A172 (cell line): ENCODE measurements around the gene ABCB8. TPM values are rescaled to one million over a fixed set of nuclear protein-coding genes. Genes with fewer than 3 reads are reported as not detected.
A peak's percentile ranks its signal among the peaks of the same experiment; 100 is the strongest.

Experiments
- DNase-seq: peaks from one replicate; pipeline ENCODE4 v3.0.0-alpha.2; 2015; ENCODE audit warnings: low spot score
- total RNA-seq: library from RNA; depleted of rRNA; stranded (reverse); fragments of >200 nt; shearing (Covaris generic); gene quantifications from 2 replicates; pipeline ENCODE4 v1.2.3, GENCODE V29; 2014; rRNA removed

ABCB8 gene
- total RNA-seq, 1 experiment from 2014 or later, result 40.2 TPM

DNA sequence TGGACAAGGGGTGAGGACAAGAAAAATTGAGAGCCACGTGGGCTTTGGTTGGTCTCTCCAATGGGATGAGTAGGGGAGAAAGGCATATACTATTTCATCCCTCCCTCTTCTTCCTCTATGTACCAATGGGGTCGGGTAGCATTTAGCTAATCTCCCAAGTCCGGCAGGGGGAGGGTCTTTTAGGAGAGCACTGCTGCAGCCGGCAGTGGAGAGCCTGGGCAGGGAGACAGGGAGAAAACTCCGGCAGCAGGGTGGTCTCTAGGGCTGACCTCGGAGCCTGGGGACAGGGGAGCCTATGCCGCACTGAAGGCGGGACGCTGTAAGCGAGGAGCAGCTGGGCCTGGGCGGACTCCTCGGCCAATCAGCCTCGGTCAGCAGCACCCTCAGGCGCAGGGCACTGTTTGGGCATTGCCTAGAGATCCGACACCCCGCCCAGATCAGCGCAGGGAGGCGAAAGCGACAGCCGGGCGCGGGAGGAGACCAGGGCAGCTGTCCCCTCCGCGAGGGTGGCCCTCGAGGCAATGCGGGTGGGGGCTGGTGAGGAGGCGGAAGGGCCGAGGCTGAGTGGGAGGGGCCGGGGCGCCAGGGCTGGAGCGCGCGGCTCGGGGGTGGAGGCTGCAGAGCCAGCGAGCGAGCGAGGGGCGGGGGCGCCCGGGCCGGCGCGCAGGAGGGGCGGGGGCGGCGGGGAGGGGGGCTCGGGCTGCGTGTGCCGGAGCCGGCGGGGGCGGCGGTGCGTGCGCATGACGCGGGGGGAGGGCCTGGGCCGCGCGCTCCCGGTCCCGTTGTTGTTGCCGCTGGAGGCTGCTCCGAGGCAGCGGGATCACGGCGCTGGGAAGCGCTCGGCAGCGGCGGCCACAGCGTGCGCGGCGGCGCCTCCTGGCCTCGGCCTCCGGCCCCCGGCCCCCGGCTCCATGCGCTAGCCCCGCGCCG is 57.7 kb downstream of the ABCB8 start, which contains the start of gene AGAP3:
Gene AGAP3 (plus strand): TSS at position 785 of the 930 bp plus-strand sequence. CDS start 267 bp downstream, outside the sequence.
- peak; percentile 59 for DNase-seq

- no peak for DNase-seq
Measured at GRCh38 chr7:151086802-151087244, 58.6 kb downstream of the ABCB8 start.

GRCh38 chr7:151087245-151088018 is 59.2 kb downstream of the ABCB8 start:
- DNase-seq, result no peak

- DNase-seq, result no peak
Measured at GRCh38 chr7:151088019-151088855, 60.0 kb downstream of the ABCB8 start.

- peak; percentile 57 for DNase-seq
Measured at GRCh38 chr7:151088856-151089699, 60.8 kb downstream of the ABCB8 start.

- DNase-seq, result no peak
Measured at GRCh38 chr7:151089893-151090730, 61.9 kb downstream of the ABCB8 start.

- DNase-seq, result no peak
Measured at GRCh38 chr7:151091003-151091402, 62.8 kb downstream of the ABCB8 start.

- DNase-seq, result no peak
Measured at GRCh38 chr7:151091431-151091830, 63.2 kb downstream of the ABCB8 start.

DNA sequence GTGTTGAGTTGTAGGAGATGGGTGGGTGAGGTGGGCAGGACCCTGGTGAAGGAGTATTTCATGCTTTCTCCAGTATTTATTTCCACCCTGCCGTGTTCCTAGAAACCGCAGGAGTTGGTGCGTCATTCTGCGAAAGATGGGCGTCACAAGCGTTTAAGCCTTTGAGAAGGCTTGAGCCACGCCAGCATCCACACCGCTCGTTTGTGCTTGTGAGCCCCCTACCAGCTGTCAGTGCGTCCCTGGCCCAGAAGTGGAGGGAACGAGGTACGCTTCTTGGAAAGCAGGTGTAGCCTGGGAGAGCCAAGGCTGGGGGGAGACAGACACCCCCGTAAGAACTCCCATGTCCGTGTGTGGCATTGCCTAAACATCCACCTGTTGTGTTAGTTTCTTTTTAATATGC is 63.7 kb downstream of the ABCB8 start:
- no peak for DNase-seq

DNA sequence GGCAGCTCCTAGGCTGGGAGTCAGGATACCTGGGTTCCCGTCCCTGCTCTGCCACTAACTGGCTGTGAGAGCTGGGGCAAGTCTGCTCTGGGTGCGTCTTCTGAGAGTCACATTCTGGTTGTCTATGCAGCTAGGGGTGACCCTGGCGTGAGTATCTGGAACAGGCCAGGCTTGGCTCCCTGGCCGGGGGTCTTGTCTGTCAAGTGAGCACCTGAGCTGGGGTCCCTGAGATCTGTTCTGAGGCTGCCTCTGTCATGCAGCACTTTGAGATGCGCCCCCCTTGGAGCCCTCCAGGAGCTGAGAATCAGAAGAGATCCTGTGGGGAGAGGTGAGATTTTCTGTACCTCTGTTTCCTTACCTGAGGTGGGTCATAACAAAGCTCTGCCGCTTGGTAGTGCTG is 65.5 kb downstream of the ABCB8 start:
- DNase-seq, result no peak

GRCh38 chr7:151094675-151095074 is 66.4 kb downstream of the ABCB8 start:
- DNase-seq, result no peak

DNA sequence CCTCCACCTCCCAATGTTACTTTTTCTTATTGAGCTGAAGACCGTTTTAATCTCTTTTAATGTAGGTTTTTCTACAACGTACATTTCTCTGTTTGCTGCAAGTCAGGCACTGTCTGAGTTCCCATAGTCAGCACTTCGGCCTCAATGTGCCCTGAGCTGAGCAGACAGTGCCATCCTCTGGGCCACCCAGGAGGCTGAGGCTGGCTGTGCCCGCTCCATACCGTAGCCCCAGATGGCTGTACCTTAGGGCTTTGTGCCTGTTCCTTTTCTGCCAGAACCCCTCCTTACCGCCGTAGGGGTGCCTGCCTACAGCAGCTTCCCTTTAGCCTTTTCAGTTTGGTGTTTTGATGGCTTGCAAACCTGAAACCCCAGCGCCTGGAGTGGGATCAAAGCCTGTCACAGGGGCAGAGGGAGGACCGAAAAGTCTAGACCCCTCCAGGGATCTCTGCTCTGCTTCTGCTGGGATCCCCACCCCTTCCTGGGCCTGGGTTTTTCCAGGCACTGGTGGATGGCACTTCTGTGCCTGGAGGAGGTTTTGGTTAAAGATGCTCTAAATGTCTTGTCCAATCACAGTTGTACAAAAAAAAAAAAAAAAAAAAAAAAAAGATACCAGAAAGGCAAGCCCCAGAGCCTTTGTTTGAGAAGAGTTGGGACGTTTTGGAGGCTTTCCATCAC is 67.0 kb downstream of the ABCB8 start:
- no peak for DNase-seq

DNA sequence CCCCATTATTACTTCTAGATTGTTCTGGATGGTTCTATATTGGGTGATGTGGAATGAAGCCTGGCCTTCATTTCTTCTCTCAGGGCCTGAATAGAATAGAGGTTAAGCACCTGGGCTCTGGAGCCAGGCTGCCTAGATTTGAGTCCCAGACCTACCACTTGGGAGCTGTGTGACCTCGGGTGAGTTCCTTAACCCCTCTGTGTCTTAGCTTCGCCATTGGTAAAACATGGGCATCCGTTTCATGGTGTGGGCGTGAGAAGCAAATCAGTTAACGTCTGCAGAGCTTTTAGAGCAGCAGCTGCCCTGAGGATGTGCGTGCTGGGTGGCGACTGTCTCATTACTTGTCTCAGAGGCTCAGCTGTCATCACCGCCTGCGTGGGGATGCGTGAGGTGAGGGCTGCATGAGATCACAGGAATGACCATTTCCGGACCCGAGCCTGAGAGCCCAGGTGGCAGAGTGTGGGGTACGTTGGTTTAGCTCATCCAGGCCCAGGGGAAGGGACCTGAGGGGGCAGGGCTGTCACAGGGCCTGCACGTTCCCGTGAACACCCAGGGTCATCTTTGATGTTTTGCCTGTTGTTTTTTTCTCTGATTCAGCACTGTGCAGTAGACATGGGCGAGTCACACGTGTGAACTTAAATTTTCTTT is 67.7 kb downstream of the ABCB8 start:
- no peak for DNase-seq

Other genes with a start within 250 kb of the ABCB8 start
- not detected in 2 replicates for gene TMEM176B, start 228.1 kb upstream of the ABCB8 start, total RNA-seq
- not detected in 2 replicates for gene TMEM176A, start 227.7 kb upstream of the ABCB8 start, total RNA-seq
- gene AOC1, start 175.9 kb upstream of the ABCB8 start, total RNA-seq, result not detected in 2 replicates
- gene KCNH2, start 50.1 kb upstream of the ABCB8 start, total RNA-seq, result 1.7 and 3.5 TPM in 2 replicates
- gene NOS3, start 37.4 kb upstream of the ABCB8 start, total RNA-seq, result 0.74 and 2.5 TPM in 2 replicates
- not detected in 2 replicates for gene ATG9B, start 4.0 kb upstream of the ABCB8 start, total RNA-seq
- gene ASIC3, start 20.1 kb downstream of the ABCB8 start, total RNA-seq, result 0.31 and 0.53 TPM in 2 replicates
- 57.0 and 58.7 TPM in 2 replicates for gene CDK5, start 29.4 kb downstream of the ABCB8 start, total RNA-seq
- 195 and 238 TPM in 2 replicates for gene SLC4A2, start 31.1 kb downstream of the ABCB8 start, total RNA-seq
- 95.4 and 118 TPM in 2 replicates for gene FASTK, start 52.4 kb downstream of the ABCB8 start, total RNA-seq
- gene TMUB1, start 55.0 kb downstream of the ABCB8 start, total RNA-seq, result 28.9 and 42.8 TPM in 2 replicates
- gene AGAP3, start 58.0 kb downstream of the ABCB8 start, total RNA-seq, result 46.4 and 58.9 TPM in 2 replicates
- 0.41 TPM in 1 of 2 replicates, not detected in the other for gene GBX1, start 139.2 kb downstream of the ABCB8 start, total RNA-seq
- gene ASB10, start 158.8 kb downstream of the ABCB8 start, total RNA-seq, result not detected in 2 replicates
- gene H2BK1, start 182.0 kb downstream of the ABCB8 start, total RNA-seq, result not detected in 2 replicates
- gene ABCF2, start 198.8 kb downstream of the ABCB8 start, total RNA-seq, result 55.6 and 65.6 TPM in 2 replicates
- 36.5 and 37.8 TPM in 2 replicates for gene CHPF2, start 204.0 kb downstream of the ABCB8 start, total RNA-seq
- gene SMARCD3, start 220.2 kb downstream of the ABCB8 start, total RNA-seq, result 22.2 and 26.7 TPM in 2 replicates